Peyer's patch (tissue), 4 donors: Measurements from ENCODE around the gene RBBP8NL.

ENCODE experiments used
- CTCF ChIP-seq, 6 experiments: fragments of 450-650 bp in 4 of 6; fragments of 200-600 bp in 2 of 6; sonication (generic) in 1 of 6; IDR thresholded peaks; one replicate each; pipeline ENCODE4 v1.5.1; 2017 to 2019; ENCODE audit warnings: antibody characterized with exemption in 6 of 6, mild to moderate bottlenecking in 3 of 6, moderate library complexity in 1 of 6
- POLR2A ChIP-seq, 2 donors: fragments of 450-650 bp; IDR thresholded peaks; one replicate each; pipeline ENCODE4 v1.5.1; 2017; ENCODE audit warnings: antibody characterized with exemption in 2 of 2, mild to moderate bottlenecking in 2 of 2, moderate library complexity in 2 of 2

GRCh38 chr20:62422636-62423325 is 4.6 kb downstream of the RBBP8NL start:
- TF ChIP-seq POLR2A (IDR thresholded peaks at IDR 0.05) (no peak), CTCF (IDR thresholded peaks at IDR 0.05) (no peak)
